Measurements from ENCODE around the gene ADIRF.

DNA sequence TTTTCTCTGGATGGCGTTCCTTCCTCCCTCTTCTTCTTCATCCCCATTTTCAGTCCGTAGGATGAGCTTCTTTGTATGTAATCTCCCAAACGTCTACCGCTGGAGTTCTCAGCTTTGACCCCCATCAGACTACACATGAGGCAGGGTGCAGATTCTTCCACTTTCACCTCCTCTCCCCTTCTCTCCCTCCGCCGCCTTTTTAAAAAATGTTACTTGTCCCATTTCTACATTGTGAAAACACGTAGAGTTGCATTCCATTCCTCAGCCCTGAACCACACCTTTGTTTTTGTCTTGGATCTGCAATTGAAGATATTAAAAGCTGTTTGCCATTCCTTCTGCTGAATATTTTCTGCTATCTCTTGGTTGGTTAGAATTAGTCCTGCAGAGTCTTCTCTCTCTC is 6.2 kb downstream of the ADIRF start:
- TF ChIP-seq POLR2AphosphoS5 (IDR thresholded peaks at IDR 0.05) (no peak), CTCF (IDR thresholded peaks at IDR 0.05; ENCODE audit: poor library complexity, severe bottlenecking) (no peak), TAF1 (IDR thresholded peaks at IDR 0.05; ENCODE audit: low read depth) (no peak), REST (IDR thresholded peaks at IDR 0.05; ENCODE audit: borderline replicate concordance) (no peak), EP300 (conservative IDR thresholded peaks at IDR 0.05; ENCODE audit: poor library complexity, severe bottlenecking) (no peak)
